ENCODE measurements around the gene TCEANC.

The TCEANC gene

DNA sequence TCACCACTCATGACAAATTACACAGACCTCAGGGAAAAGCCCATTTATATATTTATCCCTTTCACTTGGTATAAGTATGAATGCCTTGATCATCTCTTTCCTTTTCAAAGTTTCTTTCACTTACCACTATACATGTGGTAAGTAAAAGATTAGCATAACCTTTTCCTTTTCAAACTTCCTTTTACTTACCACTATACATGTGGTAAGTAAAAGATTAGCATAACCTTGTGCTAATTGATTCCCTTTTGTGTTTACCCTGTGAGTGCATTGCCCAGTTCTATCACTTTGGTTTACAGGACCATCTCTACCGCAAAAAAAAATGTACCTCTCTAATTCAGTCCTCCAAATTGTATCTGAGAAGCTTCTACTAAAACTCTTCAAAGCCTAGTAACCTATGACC lies 32.7 kb upstream of the TCEANC start (continued):
- TF ChIP-seq OVOL3 (tag by site-specific recombination; IDR thresholded peaks at IDR 0.05) (no peak), RBAK (tag by site-specific recombination; IDR thresholded peaks at IDR 0.05) (no peak), TCF7L2 (IDR thresholded peaks at IDR 0.05; ENCODE audit: borderline replicate concordance, low read depth, low read length) (no peak), ZNF621 (tag by site-specific recombination; IDR thresholded peaks at IDR 0.05) (no peak), ZNF510 (tag by site-specific recombination; IDR thresholded peaks at IDR 0.05; ENCODE audit: insufficient replicate concordance) (no peak), ZNF366 (tag by site-specific recombination; conservative IDR thresholded peaks at IDR 0.05) (no peak), ZNF394 (tag by site-specific recombination; IDR thresholded peaks at IDR 0.05; ENCODE audit: borderline replicate concordance) (no peak), ZNF791 (tag by site-specific recombination; IDR thresholded peaks at IDR 0.05) (no peak), ZNF747 (tag by site-specific recombination; IDR thresholded peaks at IDR 0.05) (no peak), HOXC10 (CRISPR knock-in tag; IDR thresholded peaks at IDR 0.05) (no peak)
- TF ChIP-seq, protein P1, sequence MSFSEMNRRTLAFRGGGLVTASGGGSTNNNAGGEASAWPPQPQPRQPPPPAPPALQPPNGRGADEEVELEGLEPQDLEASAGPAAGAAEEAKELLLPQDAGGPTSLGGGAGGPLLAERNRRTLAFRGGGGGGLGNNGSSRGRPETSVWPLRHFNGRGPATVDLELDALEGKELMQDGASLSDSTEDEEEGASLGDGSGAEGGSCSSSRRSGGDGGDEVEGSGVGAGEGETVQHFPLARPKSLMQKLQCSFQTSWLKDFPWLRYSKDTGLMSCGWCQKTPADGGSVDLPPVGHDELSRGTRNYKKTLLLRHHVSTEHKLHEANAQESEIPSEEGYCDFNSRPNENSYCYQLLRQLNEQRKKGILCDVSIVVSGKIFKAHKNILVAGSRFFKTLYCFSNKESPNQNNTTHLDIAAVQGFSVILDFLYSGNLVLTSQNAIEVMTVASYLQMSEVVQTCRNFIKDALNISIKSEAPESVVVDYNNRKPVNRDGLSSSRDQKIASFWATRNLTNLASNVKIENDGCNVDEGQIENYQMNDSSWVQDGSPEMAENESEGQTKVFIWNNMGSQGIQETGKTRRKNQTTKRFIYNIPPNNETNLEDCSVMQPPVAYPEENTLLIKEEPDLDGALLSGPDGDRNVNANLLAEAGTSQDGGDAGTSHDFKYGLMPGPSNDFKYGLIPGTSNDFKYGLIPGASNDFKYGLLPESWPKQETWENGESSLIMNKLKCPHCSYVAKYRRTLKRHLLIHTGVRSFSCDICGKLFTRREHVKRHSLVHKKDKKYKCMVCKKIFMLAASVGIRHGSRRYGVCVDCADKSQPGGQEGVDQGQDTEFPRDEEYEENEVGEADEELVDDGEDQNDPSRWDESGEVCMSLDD (tag by site-specific recombination; IDR thresholded peaks at IDR 0.05), result no peak
- TF ChIP-seq, protein P2, sequence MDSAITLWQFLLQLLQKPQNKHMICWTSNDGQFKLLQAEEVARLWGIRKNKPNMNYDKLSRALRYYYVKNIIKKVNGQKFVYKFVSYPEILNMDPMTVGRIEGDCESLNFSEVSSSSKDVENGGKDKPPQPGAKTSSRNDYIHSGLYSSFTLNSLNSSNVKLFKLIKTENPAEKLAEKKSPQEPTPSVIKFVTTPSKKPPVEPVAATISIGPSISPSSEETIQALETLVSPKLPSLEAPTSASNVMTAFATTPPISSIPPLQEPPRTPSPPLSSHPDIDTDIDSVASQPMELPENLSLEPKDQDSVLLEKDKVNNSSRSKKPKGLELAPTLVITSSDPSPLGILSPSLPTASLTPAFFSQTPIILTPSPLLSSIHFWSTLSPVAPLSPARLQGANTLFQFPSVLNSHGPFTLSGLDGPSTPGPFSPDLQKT (IDR thresholded peaks at IDR 0.05; ENCODE audit: borderline replicate concordance, low read depth, low read length), result no peak
- TF ChIP-seq, protein P3, sequence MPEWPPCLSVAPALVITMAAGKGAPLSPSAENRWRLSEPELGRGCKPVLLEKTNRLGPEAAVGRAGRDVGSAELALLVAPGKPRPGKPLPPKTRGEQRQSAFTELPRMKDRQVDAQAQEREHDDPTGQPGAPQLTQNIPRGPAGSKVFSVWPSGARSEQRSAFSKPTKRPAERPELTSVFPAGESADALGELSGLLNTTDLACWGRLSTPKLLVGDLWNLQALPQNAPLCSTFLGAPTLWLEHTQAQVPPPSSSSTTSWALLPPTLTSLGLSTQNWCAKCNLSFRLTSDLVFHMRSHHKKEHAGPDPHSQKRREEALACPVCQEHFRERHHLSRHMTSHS (tag by site-specific recombination; IDR thresholded peaks at IDR 0.05), result no peak

DNA sequence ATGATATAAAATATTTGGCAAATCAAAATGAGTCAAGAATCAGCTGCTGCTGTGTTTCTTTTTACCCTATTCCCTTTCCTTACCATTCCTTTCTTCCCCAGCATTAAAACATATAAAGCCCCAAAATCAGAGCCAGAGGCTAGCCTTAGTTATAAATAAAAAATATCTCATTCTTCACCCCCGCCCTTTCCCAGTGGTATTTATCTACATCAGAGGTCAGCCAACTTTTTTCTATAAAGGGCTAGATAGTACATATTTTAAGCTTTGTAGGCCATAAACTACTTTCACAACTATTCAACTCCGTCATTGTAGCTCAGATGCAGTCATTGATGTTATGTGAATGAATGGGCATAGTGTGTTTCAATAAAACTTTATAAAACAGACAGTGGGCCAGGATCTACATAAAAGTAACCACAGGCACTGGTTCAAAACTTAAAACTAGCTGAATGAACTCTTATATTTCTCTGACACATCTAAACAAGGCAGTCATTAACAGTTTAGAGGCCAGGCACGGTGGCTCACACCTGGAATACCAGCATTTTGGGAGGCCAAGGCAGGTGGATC lies 30.5 kb upstream of the TCEANC start:
- no peaks in the 10 kb centered on the region for H3K9me3 ChIP-seq (ENCODE audit: control insufficient read depth, insufficient read depth, low read depth, low read length)
- ChIA-PET POLR2A (interaction anchor here (1.2 kb wide), 1 partner anchor 23 kb away, joined by 3 read pairs; no protein-coding TSS in a partner anchor), CTCF (interaction anchor here (0.7 to 1.5 kb wide), 2 partner anchors 24 to 112 kb away, joined by 3 to 8 read pairs; no protein-coding TSS in a partner anchor)
- no peak overlapping the region for H3K27ac ChIP-seq (ENCODE audit: extremely low read depth, low read depth, low read length)
- no peaks in the 10 kb centered on the region for H3K36me3 ChIP-seq (ENCODE audit: control insufficient read depth in 2 of 2, insufficient read depth in 1 of 2, low read length in 2 of 2)
- no peaks in the 10 kb centered on the region for H3K4me1 ChIP-seq (ENCODE audit: control insufficient read depth, insufficient read depth, low read length)
- no peak overlapping the region for H3K4me3 ChIP-seq (ENCODE audit: low read depth, low read length)
- TF ChIP-seq, protein P4, sequence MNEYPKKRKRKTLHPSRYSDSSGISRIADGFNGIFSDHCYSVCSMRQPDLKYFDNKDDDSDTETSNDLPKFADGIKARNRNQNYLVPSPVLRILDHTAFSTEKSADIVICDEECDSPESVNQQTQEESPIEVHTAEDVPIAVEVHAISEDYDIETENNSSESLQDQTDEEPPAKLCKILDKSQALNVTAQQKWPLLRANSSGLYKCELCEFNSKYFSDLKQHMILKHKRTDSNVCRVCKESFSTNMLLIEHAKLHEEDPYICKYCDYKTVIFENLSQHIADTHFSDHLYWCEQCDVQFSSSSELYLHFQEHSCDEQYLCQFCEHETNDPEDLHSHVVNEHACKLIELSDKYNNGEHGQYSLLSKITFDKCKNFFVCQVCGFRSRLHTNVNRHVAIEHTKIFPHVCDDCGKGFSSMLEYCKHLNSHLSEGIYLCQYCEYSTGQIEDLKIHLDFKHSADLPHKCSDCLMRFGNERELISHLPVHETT (tag by site-specific recombination; IDR thresholded peaks at IDR 0.05), result no peak
- TF ChIP-seq ZNF530 (tag by site-specific recombination; IDR thresholded peaks at IDR 0.05; ENCODE audit: low read depth), result no peak
- TF ChIP-seq ZNF701 (tag by site-specific recombination; IDR thresholded peaks at IDR 0.05), result no peak
- TF ChIP-seq ZNF548 (tag by site-specific recombination; IDR thresholded peaks at IDR 0.05), result no peak
- TF ChIP-seq ZNF629 (tag by site-specific recombination; IDR thresholded peaks at IDR 0.05), result no peak
- TF ChIP-seq ZNF274 (IDR thresholded peaks at IDR 0.05; ENCODE audit: low read length), result no peak
- TF ChIP-seq ZNF274 (tag by site-specific recombination; IDR thresholded peaks at IDR 0.05; ENCODE audit: borderline replicate concordance), result no peak
- TF ChIP-seq ZNF211 (tag by site-specific recombination; IDR thresholded peaks at IDR 0.05; ENCODE audit: low read depth), result no peak
